Measurements from ENCODE around the gene ADORA1.

- TF ChIP-seq CTCF (conservative IDR thresholded peaks at IDR 0.05; ENCODE audit: low read length) (no peak), EZH2phosphoT487 (IDR thresholded peaks at IDR 0.05; ENCODE audit: borderline replicate concordance, low read depth, low read length) (no peak)
These were observed 71.9 kb downstream of the ADORA1 start for GRCh38 chr1:203199481-203199815.
